NCI-H2196 treated with DMSO at 0.1 percent for 48 hours (cell line): ENCODE measurements around the gene TNNT2.

Experiments used
- DNase-seq: peaks from one replicate; lab custom pipeline; 2025; ENCODE audit not compliant: unreplicated experiment; lab: John Stamatoyannopoulos, UW

Gene TNNT2

DNA sequence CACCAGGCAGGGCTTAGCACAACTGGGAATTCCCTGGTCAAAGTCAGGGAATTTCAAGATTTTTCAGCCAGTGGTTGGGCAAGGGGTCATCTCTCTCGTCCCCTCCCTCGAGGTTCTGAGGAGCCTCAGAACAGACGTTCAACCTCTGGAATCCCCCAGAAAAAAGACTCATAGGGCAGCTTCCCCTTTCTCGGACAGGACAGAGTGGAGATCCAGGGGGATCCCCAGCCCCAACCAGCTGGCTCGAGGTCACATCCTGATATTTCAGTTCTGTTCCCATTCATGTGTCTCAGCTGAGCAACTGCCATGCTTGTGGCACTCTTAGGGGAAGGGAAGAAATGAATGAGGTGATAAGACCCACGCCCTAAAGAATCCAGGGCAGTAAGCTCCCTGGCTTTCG, 26.6 kb upstream of the TNNT2 start:
- no peak for DNase-seq

DNA sequence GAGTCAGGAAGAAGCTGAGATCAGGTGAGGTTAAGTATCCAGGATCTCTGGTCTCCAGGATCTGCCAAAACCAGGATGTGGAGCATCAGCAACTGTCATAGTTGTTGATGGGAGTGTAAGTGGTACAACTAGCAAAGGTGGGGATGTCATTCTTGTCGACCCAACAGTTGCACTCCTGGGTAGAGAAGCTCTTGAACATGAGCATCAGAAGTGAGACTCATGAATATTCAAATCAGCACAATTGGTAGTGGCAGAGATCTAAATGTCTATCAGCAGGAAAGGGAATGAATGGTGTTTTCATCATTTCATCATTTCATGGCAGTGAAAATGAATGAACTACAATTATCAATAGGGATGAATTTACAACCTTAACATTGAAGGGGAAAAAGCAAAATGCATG, 25.9 kb upstream of the TNNT2 start:
- DNase-seq: no peak

DNA sequence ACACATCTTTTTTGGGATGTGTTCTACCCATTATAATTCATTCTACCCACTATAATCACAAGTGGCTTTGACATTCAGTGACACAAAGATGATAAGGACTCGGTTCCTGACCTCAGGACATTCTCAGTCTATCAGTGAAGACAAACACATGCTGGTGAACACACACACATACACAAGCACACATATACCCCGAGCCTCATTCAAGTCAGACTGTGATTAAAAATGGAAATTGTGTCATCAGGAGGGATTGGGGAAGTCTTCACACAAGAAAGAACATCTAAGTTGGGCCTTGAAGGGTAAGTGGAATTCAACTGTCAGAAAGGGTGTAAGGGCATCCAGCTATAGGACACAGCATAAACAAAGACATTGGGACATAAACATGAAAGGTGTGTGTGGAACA, 24.2 kb upstream of the TNNT2 start:
- DNase-seq: no peak

DNA sequence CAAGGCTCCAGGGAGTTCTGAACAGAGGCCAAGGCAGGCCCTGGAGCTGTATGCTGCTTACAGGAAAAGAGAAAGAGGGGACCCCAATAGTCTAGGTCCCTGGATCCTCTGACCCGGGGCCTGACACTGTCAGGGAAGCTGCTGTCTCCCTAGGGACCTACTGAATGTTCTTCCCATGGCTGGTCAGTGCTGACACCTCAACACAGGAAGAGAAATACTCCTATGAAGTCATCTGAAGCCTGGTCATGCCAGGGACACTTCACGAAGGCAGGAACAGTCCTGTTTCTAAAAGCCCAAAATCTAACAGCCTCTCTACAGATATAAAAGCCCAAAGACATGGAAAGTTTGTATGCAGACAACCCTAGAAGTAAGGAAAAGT, 23.4 kb upstream of the TNNT2 start:
- no peak for DNase-seq

DNA sequence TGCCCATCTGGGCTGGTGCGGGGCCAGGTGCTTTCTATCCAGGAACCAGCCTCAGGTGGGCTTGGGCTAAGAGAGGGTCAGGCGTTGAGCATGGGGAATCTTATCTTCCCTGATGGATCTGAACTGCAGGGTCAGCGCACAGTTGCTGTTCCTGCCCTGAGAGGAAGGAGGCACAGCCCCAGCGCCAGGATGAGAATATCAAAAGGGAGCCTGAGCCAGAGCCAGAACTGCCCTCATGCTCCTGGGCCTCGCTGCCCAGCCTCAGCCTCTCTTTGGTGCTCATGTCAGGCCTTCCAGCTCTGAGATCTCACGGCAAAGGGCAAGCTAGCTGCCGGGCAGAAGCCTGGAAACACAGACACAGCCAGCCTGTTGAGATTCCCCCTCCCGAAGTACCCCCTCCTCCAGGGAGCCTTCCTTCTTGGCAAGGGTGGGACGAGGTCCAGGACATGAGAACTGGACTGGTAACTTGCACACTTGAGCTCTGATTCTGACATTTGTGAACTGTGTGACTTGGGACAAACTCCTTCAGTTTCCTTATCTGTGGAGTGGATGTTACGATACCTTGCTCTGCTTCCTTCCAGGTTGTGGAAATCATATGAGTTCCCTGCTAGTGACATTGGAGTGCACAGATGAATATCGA, 22.9 kb upstream of the TNNT2 start:
- no peak for DNase-seq

DNA sequence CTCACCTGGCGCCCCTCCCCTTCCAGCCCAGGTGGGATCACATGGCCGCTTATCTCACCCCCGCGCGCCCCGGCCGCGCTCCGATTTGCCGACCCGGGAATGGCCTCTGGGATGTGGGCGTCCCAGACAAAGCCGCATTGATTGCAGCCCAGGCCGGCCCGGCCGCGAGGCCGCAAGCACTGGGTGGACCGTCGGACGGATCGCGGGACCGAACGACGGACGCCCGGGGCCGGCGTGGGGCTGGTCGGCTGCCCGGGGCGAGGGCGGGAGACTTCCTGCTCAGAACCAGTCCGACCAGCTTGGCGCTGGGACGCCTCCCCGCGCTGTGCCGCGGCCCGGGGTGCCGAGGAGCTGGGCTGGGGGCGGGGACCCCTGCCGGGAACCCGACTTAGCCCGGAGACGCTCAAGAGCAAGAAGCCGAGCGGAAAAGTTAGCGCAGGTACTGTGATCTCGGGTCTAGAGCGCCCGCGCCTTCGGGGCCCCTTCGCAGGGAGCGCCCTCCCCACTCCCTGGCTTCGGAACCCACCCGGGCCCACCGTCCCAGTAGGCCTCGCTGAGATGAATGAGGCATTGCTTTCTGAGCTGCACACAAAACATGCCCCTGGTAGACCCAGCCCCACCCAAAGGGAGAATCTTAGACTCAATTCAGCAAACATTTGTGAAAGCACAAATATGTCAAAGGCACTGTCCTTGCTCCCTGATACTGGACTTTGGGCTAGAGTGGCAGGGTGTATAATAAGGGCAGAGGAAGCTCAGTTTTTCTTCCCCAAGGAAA, 22.1 kb upstream of the TNNT2 start:
- no peak for DNase-seq

DNA sequence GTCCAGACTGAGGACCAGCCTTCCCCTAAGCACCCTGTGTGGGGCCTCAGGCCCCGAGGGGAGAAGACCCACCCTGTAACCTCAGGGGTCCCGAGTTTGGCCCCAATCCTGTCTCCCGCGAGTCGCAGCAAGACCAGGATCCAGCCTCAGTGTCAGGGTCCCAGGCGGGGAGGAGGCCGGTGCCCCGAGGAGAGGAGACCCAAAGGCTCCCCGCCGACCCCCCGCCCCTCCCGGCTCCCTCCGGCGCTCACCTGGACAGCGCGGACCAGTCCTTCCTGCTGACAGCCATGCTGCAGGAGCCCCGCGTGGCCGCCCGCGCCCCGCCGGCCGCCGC, 21.5 kb upstream of the TNNT2 start, which contains the start of gene LAD1:
Gene LAD1, minus strand, starts transcription at position 307 of the 334 bp plus-strand sequence. Its CDS starts 18 bp downstream, at position 289.
- no peak for DNase-seq

DNA sequence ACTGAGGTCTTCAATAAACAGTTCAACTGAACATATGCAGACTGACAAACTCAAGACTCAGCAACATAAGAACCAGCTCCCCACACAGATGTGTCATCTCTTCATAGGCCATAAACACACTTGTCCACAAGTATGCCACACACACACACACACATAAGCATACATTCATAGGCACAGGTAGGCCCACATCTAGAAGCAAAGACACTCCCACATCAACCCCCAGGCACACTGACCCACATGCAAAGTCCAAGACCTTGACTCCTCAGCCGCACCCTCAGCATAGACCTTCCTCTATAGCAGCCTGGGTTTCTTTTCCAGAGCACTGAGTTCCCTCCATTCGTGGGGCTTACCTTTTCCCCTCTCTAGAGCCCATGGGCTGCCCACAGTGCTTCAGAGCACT, 20.2 kb upstream of the TNNT2 start:
- DNase-seq: no peak

DNA sequence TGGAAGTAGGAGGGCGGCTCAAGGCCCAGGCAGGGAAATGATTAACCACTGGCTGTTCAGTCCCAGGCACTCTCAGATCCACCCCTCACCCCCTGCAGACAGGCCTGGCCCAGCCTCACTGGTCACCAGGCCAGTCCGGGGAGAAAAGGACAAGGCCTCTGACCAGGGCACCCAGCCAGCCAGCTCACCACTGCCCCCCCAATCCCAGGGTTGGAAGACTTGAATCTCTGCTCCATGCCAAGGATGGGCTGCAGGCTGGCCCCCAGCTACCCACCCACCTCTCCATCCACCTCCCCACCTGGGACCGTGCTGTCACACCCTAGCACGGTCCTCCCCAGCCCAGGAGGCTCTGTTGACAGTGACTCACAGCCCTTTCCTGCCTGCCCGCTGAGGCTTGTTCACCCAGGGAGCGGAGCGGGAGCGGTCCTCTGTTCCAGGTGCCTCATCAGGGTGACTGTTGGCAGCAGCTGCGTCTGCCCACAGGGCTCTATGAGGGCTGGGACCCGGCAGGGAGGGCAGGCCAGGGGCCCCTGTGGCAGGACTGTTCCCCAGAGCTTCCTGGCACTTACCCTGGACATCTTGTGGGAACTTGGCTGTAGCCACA, 19.5 kb upstream of the TNNT2 start:
- no peak for DNase-seq

DNA sequence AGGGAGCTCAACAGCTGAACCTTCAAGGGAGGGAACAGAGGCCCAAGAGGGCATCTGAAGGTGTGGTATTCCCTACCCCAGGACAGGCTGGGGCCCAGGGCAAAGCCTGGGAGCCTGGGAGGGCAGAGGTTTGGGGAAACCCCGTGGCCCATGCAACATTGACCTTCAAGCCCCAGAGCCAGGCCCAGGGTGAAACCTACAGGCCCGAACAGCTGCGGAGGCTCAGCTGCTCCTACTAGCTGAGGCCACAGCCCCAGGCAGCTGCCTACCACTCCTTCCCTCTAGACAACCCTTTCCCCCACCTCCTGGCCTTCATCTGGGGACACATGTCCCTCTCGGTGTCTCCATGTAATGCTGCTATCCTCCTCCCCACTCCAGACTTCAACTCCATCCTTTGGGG, 18.5 kb upstream of the TNNT2 start:
- DNase-seq: no peak

DNA sequence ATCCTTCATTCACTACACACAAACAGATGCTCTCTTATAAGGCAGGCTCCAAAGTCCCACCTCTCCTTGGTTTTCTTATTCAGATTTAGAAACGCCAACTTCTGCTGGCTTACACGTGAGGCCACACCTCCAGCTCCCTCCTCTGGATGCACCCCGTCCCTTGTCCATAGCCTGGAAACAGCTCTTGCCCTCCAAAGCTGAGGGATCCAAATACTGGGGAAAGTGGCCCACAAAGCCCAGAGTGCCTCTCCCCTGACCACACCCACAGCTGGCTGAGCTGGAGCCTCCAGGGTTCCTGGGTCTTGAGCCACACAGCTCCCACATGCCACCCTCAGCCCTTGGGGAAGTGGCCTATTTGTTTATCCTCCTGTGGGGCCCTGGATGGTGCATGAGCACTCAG, 17.1 kb upstream of the TNNT2 start:
- no peak for DNase-seq

DNA sequence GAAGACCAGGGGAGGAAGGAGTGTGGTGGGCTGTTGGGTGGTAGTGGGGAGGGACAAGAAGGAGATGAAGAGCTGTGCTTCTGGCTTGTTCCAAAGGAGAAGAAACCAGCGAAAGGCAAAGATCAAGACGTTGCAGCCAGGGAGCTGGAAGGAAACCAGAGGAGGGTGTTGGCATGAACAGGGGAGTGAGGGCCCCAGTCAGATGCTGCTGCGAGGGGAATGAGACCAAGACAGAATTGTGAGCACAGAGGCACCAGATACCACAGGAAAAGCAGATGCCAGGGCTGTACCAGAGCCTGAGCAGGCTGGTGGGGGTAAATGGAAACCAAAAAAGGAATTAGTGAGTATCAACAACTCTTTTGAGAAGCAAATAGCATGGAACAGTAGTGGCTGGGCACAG, 15.6 kb upstream of the TNNT2 start:
- no peak for DNase-seq

DNA sequence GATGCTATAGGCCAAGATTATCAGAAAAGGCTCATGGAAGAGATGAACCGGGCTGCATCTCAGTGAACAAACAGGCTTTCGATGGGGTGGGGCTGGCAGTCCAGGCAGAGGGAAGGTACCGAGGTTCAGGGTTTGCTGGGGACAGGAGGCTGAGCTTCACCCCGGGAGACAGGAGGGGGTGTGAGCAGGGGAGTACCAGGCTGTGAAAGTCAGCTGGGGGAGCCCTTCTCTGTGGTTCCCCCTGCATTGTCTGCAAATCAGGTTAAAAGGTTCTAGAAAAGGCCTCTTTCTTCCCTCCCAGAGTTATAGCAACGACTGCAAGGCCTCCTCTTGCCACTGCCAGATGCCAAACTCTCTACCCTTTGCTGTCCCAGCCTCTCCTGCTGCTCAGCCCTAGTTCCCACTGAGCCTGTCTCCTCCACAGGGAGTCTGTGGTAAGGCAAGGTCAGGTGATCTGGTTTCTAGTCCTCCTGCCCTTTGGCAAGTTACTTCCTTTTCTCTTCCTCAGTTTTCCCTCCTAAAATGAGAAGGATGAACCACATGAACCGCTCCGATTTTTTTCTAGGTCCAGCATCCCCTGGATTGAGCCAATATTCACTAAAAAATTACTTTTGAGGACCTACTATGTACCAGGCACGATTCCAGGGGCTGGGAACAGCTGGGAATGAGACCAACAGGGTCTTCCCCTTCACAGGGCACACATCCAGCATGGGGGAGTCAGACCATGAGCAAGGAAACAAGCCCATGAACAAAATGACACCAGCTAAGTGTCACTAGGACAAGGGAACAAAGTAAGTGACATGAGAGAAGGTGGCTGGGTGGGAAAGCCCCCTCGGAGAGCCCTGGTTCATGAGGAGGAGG, 14.4 kb upstream of the TNNT2 start:
- no peak for DNase-seq

DNA sequence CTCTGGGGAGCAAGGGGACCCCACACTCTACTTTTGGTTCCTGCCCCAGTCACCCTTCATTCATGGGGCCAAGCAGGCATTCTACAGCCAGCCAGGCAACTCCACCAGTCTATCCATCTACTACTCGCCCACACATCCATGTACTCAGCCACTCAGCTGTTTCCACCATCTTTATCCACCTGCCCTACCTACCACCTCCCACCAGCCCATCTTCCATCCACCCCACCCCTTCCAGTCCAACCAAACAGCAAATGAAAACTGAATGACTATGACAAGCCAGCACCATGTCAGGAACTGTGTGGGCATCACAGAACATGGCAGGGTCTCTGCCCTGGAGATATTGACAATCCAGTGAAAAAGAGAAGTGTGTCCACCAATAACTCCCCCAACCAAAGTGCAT, 13.7 kb upstream of the TNNT2 start:
- no peak for DNase-seq

DNA sequence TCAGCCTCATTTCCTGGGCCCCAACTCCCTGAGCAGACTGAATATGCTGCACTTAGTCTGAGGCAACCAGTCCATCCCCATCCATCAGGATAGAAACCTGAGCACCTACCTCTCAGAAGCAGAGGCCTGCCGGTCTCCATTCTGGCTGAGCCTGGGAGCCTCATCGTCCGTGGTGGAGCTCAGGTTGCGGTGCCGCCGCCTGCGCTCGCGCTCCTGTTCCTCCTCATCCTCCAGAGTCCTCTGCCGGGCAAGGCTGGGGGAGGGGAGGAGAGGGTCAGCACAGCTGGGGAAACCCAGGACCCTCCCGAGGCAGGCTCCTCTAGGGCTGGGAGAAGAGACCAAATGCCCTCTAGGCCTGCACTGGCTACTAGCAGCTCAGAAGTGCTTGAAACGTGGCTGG, 11.6 kb upstream of the TNNT2 start:
- no peak for DNase-seq

DNA sequence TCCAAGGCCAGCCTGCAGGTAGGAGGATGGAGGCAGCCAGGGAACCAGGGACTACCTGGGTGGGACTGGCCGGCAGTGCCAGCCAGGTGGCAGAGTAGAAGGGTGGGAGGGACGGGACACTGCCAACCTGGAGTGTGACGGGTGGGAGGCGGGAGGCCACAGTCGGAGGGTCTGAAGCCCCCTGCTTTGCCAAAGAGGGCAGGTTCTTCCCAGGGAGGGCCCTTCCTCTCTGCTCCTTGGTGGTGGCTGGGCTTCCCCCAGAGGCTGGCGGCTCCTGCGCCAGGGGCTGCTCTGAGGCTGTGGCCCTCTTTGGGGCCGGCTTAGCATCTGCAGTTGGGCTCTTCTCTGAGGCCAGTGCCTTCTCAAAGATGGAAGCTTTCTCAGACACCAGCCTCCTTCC, 8.7 kb upstream of the TNNT2 start:
- no peak for DNase-seq

DNA sequence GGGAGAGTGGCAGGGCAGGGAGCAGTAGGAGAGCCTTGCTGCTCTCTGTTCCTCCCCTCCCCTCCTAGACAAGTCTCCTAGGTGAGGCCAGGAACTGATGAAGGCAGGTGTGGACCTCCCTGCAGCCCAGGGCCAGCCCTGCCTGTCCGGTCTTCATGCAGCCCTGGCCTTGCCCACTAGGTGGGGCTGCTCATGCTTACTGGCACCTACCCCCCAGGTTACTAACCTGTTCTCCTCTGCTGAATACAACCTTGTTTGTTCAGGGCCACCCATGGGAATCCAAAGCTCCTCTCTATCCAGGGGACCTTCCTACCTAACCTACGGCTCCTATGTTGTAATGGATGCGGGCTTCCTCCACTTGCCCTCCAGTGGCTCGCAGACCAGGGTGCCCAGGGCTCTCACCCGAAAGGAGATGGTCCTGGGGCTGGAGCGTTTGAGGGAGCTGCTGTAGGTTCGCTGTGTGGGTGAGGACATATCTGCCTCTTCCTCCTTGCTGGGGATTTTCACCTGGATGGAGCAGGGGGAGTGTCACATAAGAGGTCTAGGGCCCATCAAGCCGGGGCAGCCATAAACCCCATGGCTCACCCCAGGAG, 7.9 kb upstream of the TNNT2 start:
- DNase-seq: peak; percentile 66

DNA sequence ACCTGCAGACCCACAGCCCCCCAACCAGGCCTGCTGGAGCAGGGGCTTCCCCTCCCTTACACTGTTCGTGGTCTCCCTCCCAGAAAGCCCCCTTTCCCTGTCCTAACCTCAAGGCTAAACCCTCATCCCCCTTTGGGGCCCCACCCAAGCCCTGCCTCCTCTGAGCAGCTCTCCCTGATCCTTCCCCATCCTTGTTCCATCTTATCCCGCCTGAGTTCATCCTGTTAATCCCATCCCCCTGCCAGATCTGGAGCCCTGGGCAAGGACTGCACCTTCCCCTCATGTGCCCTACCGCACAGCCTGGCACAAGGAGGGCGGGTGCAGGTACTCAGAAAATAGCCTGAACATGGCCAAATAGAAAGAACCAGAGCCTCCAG, 6.9 kb upstream of the TNNT2 start:
- no peak for DNase-seq

DNA sequence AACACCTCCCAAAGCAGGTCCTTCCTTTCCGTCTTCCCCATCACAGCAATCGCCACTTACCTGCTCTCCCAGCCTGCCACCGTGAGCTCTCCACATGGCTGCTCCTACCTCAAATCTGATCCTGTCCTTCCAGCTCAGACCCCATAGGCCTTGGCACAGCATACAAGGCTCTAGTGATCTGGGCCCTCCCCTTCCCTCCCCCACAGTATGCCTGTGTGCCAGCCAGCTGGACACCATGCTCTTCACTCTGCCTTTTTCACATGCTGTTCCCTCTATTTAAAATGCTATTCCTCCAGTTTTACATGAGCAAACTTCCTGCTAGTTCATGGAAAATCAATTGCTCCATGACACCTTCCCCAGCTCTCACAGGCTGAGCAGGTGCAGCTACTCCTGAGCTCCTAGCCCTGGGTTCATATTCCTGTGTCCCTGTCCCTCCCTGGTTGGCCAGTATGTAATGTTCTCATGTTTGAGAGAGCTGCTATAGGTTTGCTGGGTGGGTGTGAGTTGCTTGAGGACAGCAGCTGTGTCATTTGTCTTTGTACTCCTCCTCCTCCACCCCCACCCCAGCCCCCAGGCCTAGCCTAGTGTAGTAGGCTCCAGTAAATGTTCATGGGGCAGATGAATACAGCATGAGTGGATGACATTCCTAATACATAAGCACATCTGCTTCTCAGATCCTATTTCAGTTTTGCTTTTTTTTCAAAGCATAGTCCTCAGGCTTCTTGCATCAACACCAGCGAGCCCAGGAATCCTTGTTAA, 6.3 kb upstream of the TNNT2 start:
- peak; percentile 97 for DNase-seq

DNA sequence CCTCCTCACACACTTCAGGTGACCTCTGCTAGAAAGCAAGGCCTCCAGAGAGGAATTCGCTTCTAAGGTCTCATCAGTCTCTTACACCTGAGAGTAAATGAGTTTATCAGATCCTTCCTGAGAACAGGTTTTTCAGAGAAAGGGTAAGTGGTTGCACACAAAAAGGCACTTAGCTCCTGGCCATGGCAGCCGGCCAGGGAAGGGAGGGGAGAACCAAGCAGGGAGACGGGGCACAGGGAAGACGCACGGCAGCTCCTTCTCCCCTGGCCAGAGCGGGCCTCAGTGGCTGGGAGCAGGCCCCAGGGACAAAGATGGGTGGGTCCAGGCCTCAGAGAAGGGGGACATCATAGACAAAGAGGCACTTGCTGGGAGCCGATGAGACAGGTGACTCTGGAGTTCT, 3.6 kb upstream of the TNNT2 start:
- DNase-seq: peak; percentile 54
